Lower lobe of right lung (tissue), 2 donors: Measurements from ENCODE around the gene NR4A3. TPM values are rescaled to one million over a fixed set of nuclear protein-coding genes. Genes with fewer than 3 reads are reported as not detected.
"Not testable (repeated sequence)": the region's sequence is repeated elsewhere in the genome, so short reads cannot be mapped to it uniquely, and the experiment has no call there.

Experiments
- ATAC-seq, 2 donors: fragments of 200-7000 bp; cut with Tn5 transposase; one replicate each; pipeline ENCODE4 v1.9.1; 2020 to 2022; ENCODE audit warnings: mild to moderate bottlenecking in 2 of 2, moderate library complexity in 2 of 2
- DNase-seq: peaks from one replicate; pipeline ENCODE4 v3.0.0-alpha.2; 2020
- H3K27ac ChIP-seq: fragments of 200-600 bp; one replicate; pipeline ENCODE4 v1.8.0; 2022
- H3K27me3 ChIP-seq: fragments of 200-600 bp; one replicate; pipeline ENCODE4 v1.8.0; 2022; ENCODE audit warnings: low read depth
- H3K36me3 ChIP-seq: fragments of 200-600 bp; one replicate; pipeline ENCODE4 v1.8.0; 2022; ENCODE audit warnings: mild to moderate bottlenecking
- H3K4me1 ChIP-seq: fragments of 200-600 bp; one replicate; pipeline ENCODE4 v1.8.0; 2022
- H3K4me3 ChIP-seq: fragments of 200-600 bp; one replicate; pipeline ENCODE4 v1.8.0; 2022; ENCODE audit warnings: mild to moderate bottlenecking
- H3K9me3 ChIP-seq: fragments of 200-600 bp; one replicate; pipeline ENCODE4 v1.8.0; 2022
- CTCF ChIP-seq: fragments of 200-600 bp; IDR thresholded peaks from one replicate; pipeline ENCODE4 v1.8.0; 2022; ENCODE audit warnings: antibody characterized with exemption, mild to moderate bottlenecking
- intact Hi-C: fragments of 100-400 bp; cut with DNase I; formaldehyde crosslinking; loops from one replicate; pipeline ENCODE4 v1.11.0; 2022
- long read RNA-seq: library from polyadenylated mRNA; unstranded; transcript quantifications from one replicate; pipeline ENCODE4 v2.0.0, GENCODE V29; 2021
- total RNA-seq: library from RNA; stranded (reverse); fragmentation: NEBNext Ultra II Directional; extraction: Animal tissue kit (Norgen Biotek cat#: 25700); gene quantifications from one replicate; pipeline ENCODE4 v1.2.1, GENCODE V29; 2021
- donor health status: DM: no; HTN: yes; CAD: no; lungs with severe emphysema.

NR4A3 gene
- 1.7 TPM for total RNA-seq
- long read RNA-seq = 0 reads

- Histone ChIP-seq H3K27ac (peak within 1 kb of the TSS; percentile 97), H3K4me1 (peaks cover 57% of the 10 kb centered on the region), H3K4me3 (peak within 1 kb of the TSS; percentile 84), H3K36me3 (no peaks in the 10 kb centered on the region), H3K9me3 (no peaks in the 10 kb centered on the region), H3K27me3 (peaks cover 28% of the 10 kb centered on the region)
- intact Hi-C loops = no loop called here
- DNase-seq = peak; percentile 96
- peak; percentile 83 to 88 for ATAC-seq
- peak; percentile 37 for TF ChIP-seq CTCF
Measured at GRCh38 chr9:99821396-99822108, at the start of gene NR4A3. NR4A3 (plus strand) TSS chr9:99821885; CDS start chr9:99828043, 6,158 bp downstream.

- Histone ChIP-seq H3K27ac (no peak overlapping the region), H3K4me3 (no peak overlapping the region), H3K9me3 (no peaks in the 10 kb centered on the region), H3K27me3 (no peaks in the 10 kb centered on the region), H3K36me3 (no peaks in the 10 kb centered on the region), H3K4me1 (no peaks in the 10 kb centered on the region)
- ATAC-seq (no peak), DNase-seq (no peak)
- no peak for TF ChIP-seq CTCF
- intact Hi-C loops = no loop called here
Measured at GRCh38 chr9:99773468-99774138, 48.1 kb upstream of the NR4A3 start.

GRCh38 chr9:99778308-99778707 is 43.4 kb upstream of the NR4A3 start:
- Histone ChIP-seq H3K27ac (no peak overlapping the region), H3K4me1 (no peaks in the 10 kb centered on the region), H3K9me3 (no peaks in the 10 kb centered on the region), H3K4me3 (no peak overlapping the region), H3K36me3 (no peaks in the 10 kb centered on the region), H3K27me3 (no peaks in the 10 kb centered on the region)
- ATAC-seq = no peak
- intact Hi-C loops = no loop called here
- TF ChIP-seq CTCF = no peak
- DNase-seq = no peak

- no peak for DNase-seq
- no peak for ATAC-seq
- Histone ChIP-seq H3K4me1 (no peaks in the 10 kb centered on the region), H3K27me3 (no peaks in the 10 kb centered on the region), H3K27ac (no peak overlapping the region), H3K9me3 (no peaks in the 10 kb centered on the region), H3K36me3 (no peaks in the 10 kb centered on the region), H3K4me3 (no peak overlapping the region)
- intact Hi-C loops = no loop called here
- TF ChIP-seq CTCF = no peak
Measured at GRCh38 chr9:99778836-99779235, 42.8 kb upstream of the NR4A3 start.

- Histone ChIP-seq H3K4me1 (no peaks in the 10 kb centered on the region), H3K9me3 (no peaks in the 10 kb centered on the region), H3K27me3 (no peaks in the 10 kb centered on the region), H3K4me3 (no peak overlapping the region), H3K36me3 (no peaks in the 10 kb centered on the region), H3K27ac (no peak overlapping the region)
- DNase-seq (no peak), ATAC-seq (no peak)
- intact Hi-C loops = no loop called here
- TF ChIP-seq CTCF = no peak
Measured at GRCh38 chr9:99779277-99779676, 42.4 kb upstream of the NR4A3 start.

- H3K36me3 ChIP-seq, intact Hi-C loops, H3K27me3 ChIP-seq, DNase-seq, H3K4me3 ChIP-seq, H3K4me1 ChIP-seq, ATAC-seq, H3K27ac ChIP-seq, H3K9me3 ChIP-seq: not testable (repeated sequence)
Measured at GRCh38 chr9:99782349-99782748, 39.3 kb upstream of the NR4A3 start.
